GM18873 (cell line): ENCODE measurements around the gene SMAGP.

ENCODE experiments used
- ATAC-seq: cut with Tn5 transposase; IDR thresholded peaks from one replicate; pipeline ENCODE4 v1.9.1; 2021; ENCODE audit warnings: mild to moderate bottlenecking, moderate library complexity, moderate number of reproducible peaks; ENCODE audit not compliant: unreplicated experiment, low FRiP score

Gene SMAGP

DNA sequence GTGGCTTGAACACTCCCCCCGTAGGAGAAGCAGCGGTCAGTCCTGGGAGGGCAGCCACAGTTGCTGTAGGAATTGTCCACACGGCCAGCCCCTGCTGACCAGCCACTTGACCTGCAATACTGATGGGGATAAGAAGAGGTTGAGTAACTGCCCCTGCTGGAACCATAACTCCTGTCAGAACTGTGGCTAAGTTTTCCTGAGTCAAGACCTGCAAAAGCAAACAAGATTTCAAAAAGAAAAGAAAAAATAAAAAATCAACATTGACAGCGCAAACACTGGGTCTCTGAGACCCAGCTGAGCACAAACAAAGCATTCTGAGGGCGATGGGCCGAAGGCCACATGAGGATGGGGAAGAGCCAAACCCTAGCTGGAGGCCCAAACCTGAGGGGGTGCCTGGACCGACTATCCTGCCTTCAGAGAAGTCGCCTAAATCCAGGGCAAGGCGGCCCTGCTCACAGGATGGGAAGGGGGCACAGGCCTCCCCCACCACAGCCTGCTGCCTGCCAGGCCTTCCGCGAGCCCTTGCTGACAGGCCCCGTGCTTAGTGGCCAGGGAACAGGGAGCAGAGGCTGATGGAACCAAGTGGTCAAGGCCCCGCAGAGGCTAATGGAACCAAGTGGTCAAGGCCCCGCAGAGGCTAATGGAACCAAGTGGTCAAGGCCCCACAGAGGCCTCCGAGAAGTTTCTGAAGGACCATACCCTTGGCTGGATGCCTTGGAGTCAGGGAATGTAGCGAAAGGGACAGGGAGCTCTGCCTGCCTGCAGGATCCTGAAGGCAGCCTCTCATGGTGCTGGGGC lies 71.4 kb downstream of the SMAGP start:
- no peak for ATAC-seq

DNA sequence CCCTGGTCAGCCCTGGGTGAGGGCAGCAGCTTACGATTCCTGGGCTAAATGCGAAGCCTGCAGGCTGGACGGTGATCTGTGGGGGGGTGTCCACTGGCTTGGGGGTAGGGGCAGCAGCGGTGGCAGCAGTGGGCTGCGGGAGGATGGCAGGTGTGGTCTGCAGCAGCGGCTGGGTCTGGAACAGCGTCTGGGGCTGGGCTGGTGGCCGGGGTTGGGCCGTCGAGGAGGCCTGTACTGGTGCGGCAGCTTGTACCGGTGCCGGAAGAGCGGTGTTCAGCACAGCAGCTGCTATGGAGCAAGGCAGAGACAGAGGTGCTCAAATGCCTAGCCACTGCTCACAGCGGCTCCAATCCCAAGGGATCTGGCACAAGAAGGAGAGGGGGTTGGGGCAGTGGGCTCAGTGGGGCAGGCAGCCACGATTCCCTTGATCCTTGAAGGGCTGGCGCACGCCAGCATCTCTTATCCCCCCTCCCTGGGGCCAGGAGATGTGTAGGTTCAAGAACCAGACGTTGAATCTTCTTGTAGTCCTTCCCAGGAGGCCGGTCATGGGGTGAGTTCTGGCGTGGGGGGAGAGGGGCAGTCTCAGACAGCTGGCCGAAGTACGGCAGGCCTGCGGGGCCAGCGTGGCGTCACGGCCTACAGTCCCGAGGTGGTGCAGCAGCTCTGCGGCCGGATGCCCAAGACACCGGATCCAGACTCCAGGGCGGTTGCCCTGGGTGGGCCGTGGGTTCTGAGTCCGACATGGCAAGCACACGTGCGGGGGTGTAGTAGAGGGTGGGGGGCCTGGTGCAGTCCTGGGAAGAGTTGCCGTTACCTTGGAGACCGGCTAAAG lies 72.3 kb downstream of the SMAGP start:
- ATAC-seq: no peak

DNA sequence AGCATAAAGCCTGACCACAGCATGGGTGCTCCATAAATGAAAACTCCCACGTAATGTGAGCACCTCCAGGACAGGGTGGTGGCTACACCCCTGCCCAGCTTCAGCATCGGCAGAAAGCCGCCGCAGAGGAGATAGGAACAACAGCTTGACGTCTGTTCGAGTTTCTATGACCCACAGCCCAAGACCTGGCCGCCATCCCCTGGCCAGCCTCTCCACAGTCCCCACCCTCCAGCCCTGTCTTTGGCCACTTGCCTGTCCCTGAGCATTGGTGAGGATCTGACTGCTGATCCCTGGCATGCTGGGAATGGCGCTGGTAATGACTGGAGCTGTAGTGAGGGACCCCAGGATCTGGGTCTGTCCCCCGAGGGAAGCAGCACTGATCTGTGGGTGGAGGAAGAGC lies 73.7 kb downstream of the SMAGP start:
- ATAC-seq: no peak

DNA sequence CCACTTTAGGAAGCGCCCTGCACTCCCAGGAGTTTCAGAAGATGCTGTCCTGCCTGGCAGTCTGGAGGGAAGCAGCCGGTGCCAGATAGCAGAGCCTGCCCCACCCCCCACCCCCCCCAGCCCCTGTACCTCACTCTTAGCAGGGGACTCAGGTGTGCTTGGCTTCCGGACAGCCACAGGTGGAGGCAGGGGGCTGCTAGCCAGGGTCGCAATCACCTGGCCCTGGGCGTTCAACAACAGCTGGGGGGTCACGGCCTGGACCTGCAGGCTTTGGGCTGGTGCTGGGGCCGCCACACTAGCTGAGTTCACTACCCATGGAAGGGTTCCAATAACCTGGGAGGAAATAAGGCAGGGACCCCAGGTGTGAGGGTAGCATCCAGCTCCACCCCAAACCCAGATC lies 74.4 kb downstream of the SMAGP start:
- no peak for ATAC-seq
